Keratinocyte (primary cell): ENCODE measurements around the gene SND1. TPM values are rescaled to one million over a fixed set of nuclear protein-coding genes. Genes with fewer than 3 reads are reported as not detected.

Experiments
- DNase-seq: peaks from one replicate; pipeline ENCODE4 v3.0.0-alpha.2; 2011; ENCODE audit warnings: low read depth, missing footprints, low spot score
- FAIRE-seq: peaks from 2 replicates; lab custom pipeline; 2011; peaks lifted over from hg19 to GRCh38; lab: Jason Lieb, UNC
- H2AFZ ChIP-seq: 2 replicates; pipeline ENCODE4 v1.6.0; 2012; ENCODE audit warnings: low read length, control low read depth, inconsistent platforms; ENCODE audit not compliant: control insufficient read depth
- H3K27ac ChIP-seq: 2 replicates; pipeline ENCODE4 v1.5.1; 2011; ENCODE audit warnings: low read length; ENCODE audit not compliant: control insufficient read depth, insufficient read depth
- H3K27me3 ChIP-seq: 3 replicates; pipeline ENCODE4 v1.6.0; 2011; ENCODE audit warnings: low read length; ENCODE audit not compliant: control insufficient read depth, insufficient read depth; ENCODE audit errors: extremely low read depth
- H3K36me3 ChIP-seq, 2 experiments: 2 replicates in 1 of 2; 3 replicates in 1 of 2; pipeline ENCODE4 v1.5.1; 2011; ENCODE audit warnings: low read length in 2 of 2, mild to moderate bottlenecking in 1 of 2; ENCODE audit not compliant: control insufficient read depth in 2 of 2, insufficient read depth in 2 of 2; ENCODE audit errors: extremely low read depth in 1 of 2
- H3K4me1 ChIP-seq: 3 replicates; pipeline ENCODE4 v1.5.1; 2011; ENCODE audit warnings: low read length; ENCODE audit not compliant: control insufficient read depth, insufficient read depth; ENCODE audit errors: extremely low read depth
- H3K4me2 ChIP-seq: 3 replicates; pipeline ENCODE4 v1.6.0; 2011; ENCODE audit warnings: low read depth, low read length; ENCODE audit not compliant: control insufficient read depth, insufficient read depth; ENCODE audit errors: extremely low read depth
- H3K4me3 ChIP-seq, 3 experiments: fragments of 200-600 bp in 1 of 3; sonication (generic) in 1 of 3; 2 replicates in 2 of 3; 3 replicates in 1 of 3; pipeline ENCODE4 v1.5.1; 2011 to 2016; ENCODE audit warnings: low read length in 3 of 3, mild to moderate bottlenecking in 3 of 3, control low read depth in 2 of 3, inconsistent platforms in 1 of 3, low read depth in 1 of 3, mixed read lengths in 1 of 3, mixed run types in 1 of 3, moderate library complexity in 1 of 3; ENCODE audit not compliant: control insufficient read depth in 2 of 3, insufficient read depth in 2 of 3; ENCODE audit errors: extremely low read depth in 1 of 3
- H3K79me2 ChIP-seq: 2 replicates; pipeline ENCODE4 v1.6.0; 2012; ENCODE audit warnings: low read length; ENCODE audit not compliant: control insufficient read depth, insufficient read depth
- H3K9ac ChIP-seq: 3 replicates; pipeline ENCODE4 v1.6.0; 2011; ENCODE audit warnings: low read length; ENCODE audit not compliant: control insufficient read depth, insufficient read depth; ENCODE audit errors: extremely low read depth
- H3K9me1 ChIP-seq: 3 replicates; pipeline ENCODE4 v1.6.0; 2011; ENCODE audit warnings: low read length; ENCODE audit not compliant: control insufficient read depth, insufficient read depth; ENCODE audit errors: extremely low read depth
- H3K9me3 ChIP-seq: 2 replicates; pipeline ENCODE4 v1.5.1; 2012; ENCODE audit warnings: low read depth, low read length; ENCODE audit not compliant: control insufficient read depth
- H4K20me1 ChIP-seq: 3 replicates; pipeline ENCODE4 v1.6.0; 2011; ENCODE audit warnings: low read length; ENCODE audit not compliant: control insufficient read depth, insufficient read depth; ENCODE audit errors: extremely low read depth
- CTCF ChIP-seq, 3 experiments: IDR thresholded peaks in 1 of 3; conservative IDR thresholded peaks in 1 of 3; optimal IDR thresholded peaks in 1 of 3; 2 replicates in 2 of 3; 3 replicates in 1 of 3; pipeline versions ENCODE3 to v1.5.1; 2011; ENCODE audit warnings: low read length in 3 of 3, mild to moderate bottlenecking in 3 of 3, moderate library complexity in 2 of 3, control low read depth in 1 of 3, inconsistent platforms in 1 of 3; ENCODE audit not compliant: insufficient read depth in 2 of 3; ENCODE audit errors: extremely low read depth in 1 of 3
- EZH2 ChIP-seq: IDR thresholded peaks from one replicate; pipeline ENCODE4 v1.6.1; 2012; ENCODE audit warnings: inconsistent platforms, mild to moderate bottlenecking, low read length, moderate library complexity
- dilution Hi-C: fragments of 300-500 bp; cut with MboI; formaldehyde crosslinking; loops from one replicate; pipeline ENCODE4 v1.7.0; 2020; ENCODE audit warnings: low sequenced_read_pairs; ENCODE audit not compliant: extremely low pct_ligation_motif_present
- polyA plus RNA-seq, 5 experiments: library from polyadenylated mRNA; depleted of rRNA in 3 of 5; stranded (reverse) in 3 of 5; stranded (forward) in 1 of 5; unstranded in 1 of 5; fragments of >200 nt; gene quantifications; 1 replicate in 1 of 5; 2 replicates in 3 of 5; 3 replicates in 1 of 5; pipeline versions ENCODE4 v1.2.1 to v1.2.3, GENCODE V29; 2011 to 2012; ENCODE audit warnings: missing spikeins in 2 of 5, low read depth in 1 of 5, low replicate concordance in 1 of 5

Gene SND1
- polyA plus RNA-seq, 1 donor (not counting 4 experiments of a cell fraction or from before 2014, with no cell fraction given), result 140 TPM

GRCh38 chr7:127791446-127792189, 139.6 kb downstream of the SND1 start:
- Histone ChIP-seq H3K4me3 (no peak overlapping the region), H4K20me1 (peaks cover 16% of the 10 kb centered on the region), H3K27me3 (no peaks in the 10 kb centered on the region), H3K4me1 (peaks cover 7% of the 10 kb centered on the region), H3K9me3 (no peaks in the 10 kb centered on the region), H2AFZ (no peak overlapping the region), H3K9me1 (no peaks in the 10 kb centered on the region), H3K79me2 (peaks cover 75% of the 10 kb centered on the region), H3K36me3 (peaks cover 0 to 4% of the 10 kb centered on the region in 2 experiments), H3K9ac (no peak overlapping the region), H3K27ac (peak overlapping the region; percentile 4), H3K4me2 (no peak overlapping the region)
- no peak for DNase-seq
- no peak for FAIRE-seq
- no peak for TF ChIP-seq CTCF (optimal IDR thresholded peaks at IDR 0.05 in 1 of 3, IDR thresholded peaks at IDR 0.05 in 1 of 3, conservative IDR thresholded peaks at IDR 0.05 in 1 of 3; ENCODE audit: extremely low read depth in 1 of 3, insufficient read depth in 2 of 3, low read length in 3 of 3)
- no peak for TF ChIP-seq EZH2
- dilution Hi-C loops, result no loop called here

GRCh38 chr7:127792528-127793342, 140.7 kb downstream of the SND1 start:
- Histone ChIP-seq H3K4me3 (no peak overlapping the region), H4K20me1 (peaks cover 17% of the 10 kb centered on the region), H3K9me1 (peaks cover 2% of the 10 kb centered on the region), H2AFZ (no peak overlapping the region), H3K36me3 (peaks cover 0 to 4% of the 10 kb centered on the region in 2 experiments), H3K4me2 (no peak overlapping the region), H3K9me3 (no peaks in the 10 kb centered on the region), H3K27me3 (no peaks in the 10 kb centered on the region), H3K79me2 (peaks cover 74% of the 10 kb centered on the region), H3K27ac (no peak overlapping the region), H3K4me1 (peaks cover 7% of the 10 kb centered on the region), H3K9ac (no peak overlapping the region)
- no peak for DNase-seq
- dilution Hi-C loops, result no loop called here
- FAIRE-seq, result no peak
- TF ChIP-seq CTCF (optimal IDR thresholded peaks at IDR 0.05 in 1 of 3, IDR thresholded peaks at IDR 0.05 in 1 of 3, conservative IDR thresholded peaks at IDR 0.05 in 1 of 3; ENCODE audit: extremely low read depth in 1 of 3, insufficient read depth in 2 of 3, low read length in 3 of 3) (peak; percentile 70 to 90 (median 85)), EZH2 (no peak)
